SK-N-SH (cell line): ENCODE results near the gene PARD3B.

Source experiments
- CTCF ChIP-seq: fragments of 200-600 bp; sonication (generic); IDR thresholded peaks from 2 replicates; pipeline ENCODE4 v1.6.1; 2017; ENCODE audit warnings: antibody characterized with exemption, mild to moderate bottlenecking, moderate library complexity
- EP300 ChIP-seq, 2 experiments: IDR thresholded peaks; 2 replicates each; pipeline versions ENCODE4 v1.4.0 to v1.6.1; 2012; ENCODE audit warnings: borderline replicate concordance in 1 of 2, low read depth in 1 of 2, low read length in 1 of 2
- FOXJ3 ChIP-seq: sonication (generic); formaldehyde crosslinking; IDR thresholded peaks from 2 replicates; pipeline ENCODE4 v1.5.1; 2020; ENCODE audit warnings: mild to moderate bottlenecking, missing genetic modification reagents
- FOXM1 ChIP-seq: IDR thresholded peaks from 2 replicates; pipeline ENCODE4 v1.4.0; 2012; ENCODE audit warnings: low read depth, mild to moderate bottlenecking
- MXI1 ChIP-seq: IDR thresholded peaks from 2 replicates; pipeline ENCODE4 v1.6.1; 2012; ENCODE audit warnings: mild to moderate bottlenecking, low read depth, low read length, improper control_type of control experiment
- NRF1 ChIP-seq: IDR thresholded peaks from 2 replicates; pipeline ENCODE4 v1.6.1; 2012; ENCODE audit warnings: low read depth, mild to moderate bottlenecking, low read length
- POLR2AphosphoS5 ChIP-seq: IDR thresholded peaks from 2 replicates; pipeline ENCODE4 v1.6.1; 2012; ENCODE audit warnings: low read depth, low read length
- RCOR1 ChIP-seq: fragments of 150-350 bp; IDR thresholded peaks from 2 replicates; pipeline ENCODE4 v1.6.1; 2017; ENCODE audit warnings: antibody characterized with exemption, low read length
- TAF1 ChIP-seq: IDR thresholded peaks from 2 replicates; pipeline ENCODE4 v1.6.1; 2012; ENCODE audit warnings: low read depth, mild to moderate bottlenecking, low read length, moderate library complexity, borderline replicate concordance
- TCF12 ChIP-seq: IDR thresholded peaks from 2 replicates; pipeline ENCODE4 v1.4.0; 2012
- YY1 ChIP-seq: IDR thresholded peaks from 2 replicates; pipeline ENCODE4 v1.4.0; 2012; ENCODE audit warnings: low read depth, mild to moderate bottlenecking
- TF ChIP-seq, protein P1 (sequence below): fragments of 150-350 bp; IDR thresholded peaks from 2 replicates; pipeline ENCODE4 v1.6.1; 2017; ENCODE audit warnings: antibody characterized with exemption, low read length, low read depth, borderline replicate concordance
- TF ChIP-seq, protein P2 (sequence below): IDR thresholded peaks from 2 replicates; pipeline ENCODE4 v1.4.0; 2012; ENCODE audit warnings: low read depth, borderline replicate concordance
- TF ChIP-seq, protein P3 (sequence below): IDR thresholded peaks from 2 replicates; pipeline ENCODE4 v1.6.1; 2012; ENCODE audit warnings: mild to moderate bottlenecking, low read depth, low read length, moderate library complexity

DNA sequence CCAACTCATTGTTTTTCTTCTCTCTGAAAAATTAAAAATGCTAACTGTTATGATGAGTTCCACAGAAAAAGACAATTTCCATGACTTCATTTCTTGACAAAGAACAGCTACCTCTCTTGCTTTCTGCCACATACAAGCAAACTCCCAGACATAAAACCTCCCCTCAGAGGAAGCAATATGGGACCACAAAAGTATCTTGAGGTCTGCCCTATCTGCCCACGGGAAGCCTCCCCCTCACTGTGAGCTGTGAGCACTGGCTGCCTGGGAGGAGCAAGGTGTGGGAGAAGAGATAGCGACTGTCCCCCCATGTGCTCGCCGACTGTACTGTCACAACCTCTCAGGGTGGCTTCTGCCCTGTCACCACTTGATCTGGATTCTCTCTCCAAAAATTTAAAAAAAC is 1067.4 kb downstream of the PARD3B start:
- TF ChIP-seq FOXM1 (no peak), YY1 (no peak), CTCF (no peak), EP300 (IDR thresholded peaks at IDR 0.05; ENCODE audit: borderline replicate concordance in 1 of 2, low read depth in 1 of 2, low read length in 1 of 2) (no peak), FOXJ3 (no peak), NRF1 (no peak), POLR2AphosphoS5 (no peak), MXI1 (no peak), RCOR1 (no peak), TCF12 (no peak), TAF1 (no peak)
- TF ChIP-seq, protein P1, sequence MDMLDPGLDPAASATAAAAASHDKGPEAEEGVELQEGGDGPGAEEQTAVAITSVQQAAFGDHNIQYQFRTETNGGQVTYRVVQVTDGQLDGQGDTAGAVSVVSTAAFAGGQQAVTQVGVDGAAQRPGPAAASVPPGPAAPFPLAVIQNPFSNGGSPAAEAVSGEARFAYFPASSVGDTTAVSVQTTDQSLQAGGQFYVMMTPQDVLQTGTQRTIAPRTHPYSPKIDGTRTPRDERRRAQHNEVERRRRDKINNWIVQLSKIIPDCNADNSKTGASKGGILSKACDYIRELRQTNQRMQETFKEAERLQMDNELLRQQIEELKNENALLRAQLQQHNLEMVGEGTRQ: no peak
- TF ChIP-seq, protein P2, sequence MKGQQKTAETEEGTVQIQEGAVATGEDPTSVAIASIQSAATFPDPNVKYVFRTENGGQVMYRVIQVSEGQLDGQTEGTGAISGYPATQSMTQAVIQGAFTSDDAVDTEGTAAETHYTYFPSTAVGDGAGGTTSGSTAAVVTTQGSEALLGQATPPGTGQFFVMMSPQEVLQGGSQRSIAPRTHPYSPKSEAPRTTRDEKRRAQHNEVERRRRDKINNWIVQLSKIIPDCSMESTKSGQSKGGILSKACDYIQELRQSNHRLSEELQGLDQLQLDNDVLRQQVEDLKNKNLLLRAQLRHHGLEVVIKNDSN: no peak
- TF ChIP-seq, protein P3, sequence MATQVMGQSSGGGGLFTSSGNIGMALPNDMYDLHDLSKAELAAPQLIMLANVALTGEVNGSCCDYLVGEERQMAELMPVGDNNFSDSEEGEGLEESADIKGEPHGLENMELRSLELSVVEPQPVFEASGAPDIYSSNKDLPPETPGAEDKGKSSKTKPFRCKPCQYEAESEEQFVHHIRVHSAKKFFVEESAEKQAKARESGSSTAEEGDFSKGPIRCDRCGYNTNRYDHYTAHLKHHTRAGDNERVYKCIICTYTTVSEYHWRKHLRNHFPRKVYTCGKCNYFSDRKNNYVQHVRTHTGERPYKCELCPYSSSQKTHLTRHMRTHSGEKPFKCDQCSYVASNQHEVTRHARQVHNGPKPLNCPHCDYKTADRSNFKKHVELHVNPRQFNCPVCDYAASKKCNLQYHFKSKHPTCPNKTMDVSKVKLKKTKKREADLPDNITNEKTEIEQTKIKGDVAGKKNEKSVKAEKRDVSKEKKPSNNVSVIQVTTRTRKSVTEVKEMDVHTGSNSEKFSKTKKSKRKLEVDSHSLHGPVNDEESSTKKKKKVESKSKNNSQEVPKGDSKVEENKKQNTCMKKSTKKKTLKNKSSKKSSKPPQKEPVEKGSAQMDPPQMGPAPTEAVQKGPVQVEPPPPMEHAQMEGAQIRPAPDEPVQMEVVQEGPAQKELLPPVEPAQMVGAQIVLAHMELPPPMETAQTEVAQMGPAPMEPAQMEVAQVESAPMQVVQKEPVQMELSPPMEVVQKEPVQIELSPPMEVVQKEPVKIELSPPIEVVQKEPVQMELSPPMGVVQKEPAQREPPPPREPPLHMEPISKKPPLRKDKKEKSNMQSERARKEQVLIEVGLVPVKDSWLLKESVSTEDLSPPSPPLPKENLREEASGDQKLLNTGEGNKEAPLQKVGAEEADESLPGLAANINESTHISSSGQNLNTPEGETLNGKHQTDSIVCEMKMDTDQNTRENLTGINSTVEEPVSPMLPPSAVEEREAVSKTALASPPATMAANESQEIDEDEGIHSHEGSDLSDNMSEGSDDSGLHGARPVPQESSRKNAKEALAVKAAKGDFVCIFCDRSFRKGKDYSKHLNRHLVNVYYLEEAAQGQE: no peak
